Smooth muscle cell (in vitro differentiated cells): ENCODE results near the gene ASTN2. TPM values are rescaled to one million over a fixed set of nuclear protein-coding genes. Genes with fewer than 3 reads are reported as not detected.

Experiments used
- DNase-seq: peaks from one replicate; lab custom pipeline; 2025; ENCODE audit not compliant: unreplicated experiment; lab: John Stamatoyannopoulos, UW
- H2AFZ ChIP-seq: fragments of 200-600 bp; sonication (generic); 2 replicates; pipeline ENCODE4 v1.6.0; 2016; ENCODE audit warnings: antibody characterized with exemption, low read depth, mild to moderate bottlenecking
- H3F3A ChIP-seq: fragments of 200-600 bp; sonication (generic); 2 replicates; pipeline ENCODE4 v1.6.0; 2017; ENCODE audit warnings: antibody characterized with exemption, low read depth
- H3K27ac ChIP-seq: fragments of 200-600 bp; sonication (generic); 2 replicates; pipeline ENCODE4 v1.5.1; 2016; ENCODE audit warnings: low read depth, mild to moderate bottlenecking
- H3K27me3 ChIP-seq: fragments of 200-600 bp; sonication (generic); 2 replicates; pipeline ENCODE4 v1.6.1; 2016; ENCODE audit warnings: low read depth, mild to moderate bottlenecking
- H3K36me3 ChIP-seq: fragments of 200-600 bp; sonication (generic); 2 replicates; pipeline ENCODE4 v1.5.1; 2016; ENCODE audit warnings: low read depth
- H3K4me1 ChIP-seq: fragments of 200-600 bp; sonication (generic); 2 replicates; pipeline ENCODE4 v1.5.1; 2016; ENCODE audit warnings: low read depth
- H3K4me2 ChIP-seq: fragments of 200-600 bp; sonication (generic); 2 replicates; pipeline ENCODE4 v1.6.0; 2016; ENCODE audit warnings: mild to moderate bottlenecking
- H3K4me3 ChIP-seq: fragments of 200-600 bp; sonication (generic); 2 replicates; pipeline ENCODE4 v1.5.1; 2016; ENCODE audit warnings: mild to moderate bottlenecking
- H3K79me2 ChIP-seq: fragments of 200-600 bp; sonication (generic); 2 replicates; pipeline ENCODE4 v1.6.0; 2016; ENCODE audit warnings: low read depth, mild to moderate bottlenecking
- H3K9ac ChIP-seq: fragments of 200-600 bp; sonication (generic); 2 replicates; pipeline ENCODE4 v1.6.0; 2016; ENCODE audit warnings: low read depth
- H3K9me3 ChIP-seq: fragments of 200-600 bp; sonication (generic); replicated peaks from 2 replicates; pipeline ENCODE4 v1.5.1; 2016; ENCODE audit warnings: low read depth
- H4K20me1 ChIP-seq: fragments of 200-600 bp; sonication (generic); 2 replicates; pipeline ENCODE4 v1.6.0; 2016; ENCODE audit warnings: low read depth
- CTCF ChIP-seq: fragments of 200-600 bp; sonication (generic); IDR thresholded peaks from 2 replicates; pipeline ENCODE4 v1.5.1; 2017; ENCODE audit warnings: borderline replicate concordance, mild to moderate bottlenecking, antibody characterized with exemption; ENCODE audit not compliant: insufficient read depth, poor library complexity, severe bottlenecking
- WGBS: methylation state at CpG from one replicate; pipeline ENCODE4 v1.1.7; 2016; ENCODE audit warnings: low lambda C conversion rate; 5-methylcytosine and 5-hydroxymethylcytosine counted together
- polyA plus RNA-seq: library from polyadenylated mRNA; unstranded; fragments of >200 nt; fragmentation: Nextera tagmentation; extraction: Ambion mirVana; gene quantifications from 2 replicates; pipeline ENCODE4 v1.2.1, GENCODE V29; 2016
- total RNA-seq: library from RNA; depleted of rRNA; stranded (reverse); fragments of >200 nt; gene quantifications from 2 replicates; pipeline ENCODE4 v1.2.3, GENCODE V29; 2014

ASTN2 gene
- total and polyA plus RNA-seq, 2 experiments from 2014 or later: 6.5 to 6.7 TPM

- H3K4me3 ChIP-seq: no peak overlapping the region
- no peak overlapping the region for H3K9ac ChIP-seq
- H3K27me3 ChIP-seq: no peaks in the 10 kb centered on the region
- WGBS: 63% methylated on average over 6 of the region's 6 CpGs
- DNase-seq: no peak
- no peaks in the 10 kb centered on the region for H3K36me3 ChIP-seq
- H4K20me1 ChIP-seq: no peaks in the 10 kb centered on the region
- no peak for TF ChIP-seq CTCF
- H3F3A ChIP-seq: no peaks in the 10 kb centered on the region
- no peak overlapping the region for H2AFZ ChIP-seq
- H3K79me2 ChIP-seq: no peaks in the 10 kb centered on the region
- no peak overlapping the region for H3K4me2 ChIP-seq
- H3K4me1 ChIP-seq: peaks cover 3% of the 10 kb centered on the region
- no peaks in the 10 kb centered on the region for H3K9me3 ChIP-seq
- no peak overlapping the region for H3K27ac ChIP-seq
Measured at GRCh38 chr9:116497095-116497890, 917.6 kb downstream of the ASTN2 start.

- H3K27me3 ChIP-seq: no peaks in the 10 kb centered on the region
- no peak overlapping the region for H2AFZ ChIP-seq
- no peak overlapping the region for H3K4me3 ChIP-seq
- H3K27ac ChIP-seq: no peak overlapping the region
- no peak overlapping the region for H3K4me2 ChIP-seq
- no peak for DNase-seq
- TF ChIP-seq CTCF: no peak
- H3K9me3 ChIP-seq: no peaks in the 10 kb centered on the region
- no peaks in the 10 kb centered on the region for H3F3A ChIP-seq
- H3K9ac ChIP-seq: no peak overlapping the region
- peaks cover 3% of the 10 kb centered on the region for H3K4me1 ChIP-seq
- H4K20me1 ChIP-seq: no peaks in the 10 kb centered on the region
- 84% methylated on average over 1 of the region's 1 CpG for WGBS
- H3K36me3 ChIP-seq: no peaks in the 10 kb centered on the region
- H3K79me2 ChIP-seq: no peaks in the 10 kb centered on the region
Measured at GRCh38 chr9:116496167-116496566, 918.7 kb downstream of the ASTN2 start.

DNA sequence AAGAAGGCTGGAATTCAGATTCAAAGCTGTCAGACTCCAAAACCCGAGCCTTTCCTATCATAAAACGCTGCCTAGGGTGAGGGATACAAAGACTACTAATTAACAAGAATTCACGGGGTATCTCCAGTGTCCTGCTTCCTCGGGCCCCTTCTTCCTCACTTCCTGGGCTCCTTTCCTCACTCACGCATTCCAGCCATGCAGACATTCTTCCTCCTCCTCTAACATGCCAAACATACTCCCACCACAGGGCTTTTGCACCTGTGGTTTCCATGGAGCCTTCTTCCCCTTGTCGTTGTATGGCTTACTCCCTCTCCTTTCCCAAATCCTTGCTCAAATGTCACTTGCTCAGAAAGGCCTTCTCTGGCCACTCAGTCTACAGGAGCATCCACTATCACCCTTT is 919.1 kb downstream of the ASTN2 start:
- TF ChIP-seq CTCF: no peak
- H3K4me3 ChIP-seq: no peak overlapping the region
- no peak overlapping the region for H2AFZ ChIP-seq
- H3K36me3 ChIP-seq: no peaks in the 10 kb centered on the region
- H3K9me3 ChIP-seq: no peaks in the 10 kb centered on the region
- 77% methylated on average over 6 of the region's 6 CpGs for WGBS
- H3K4me1 ChIP-seq: peaks cover 3% of the 10 kb centered on the region
- H3K27ac ChIP-seq: no peak overlapping the region
- no peak for DNase-seq
- H3K27me3 ChIP-seq: no peaks in the 10 kb centered on the region
- no peak overlapping the region for H3K4me2 ChIP-seq
- H4K20me1 ChIP-seq: no peaks in the 10 kb centered on the region
- no peak overlapping the region for H3K9ac ChIP-seq
- H3F3A ChIP-seq: no peaks in the 10 kb centered on the region
- no peaks in the 10 kb centered on the region for H3K79me2 ChIP-seq
